Endothelial cell of umbilical vein (primary cell): ENCODE measurements around the gene EIF4G2. TPM values are rescaled to one million over a fixed set of nuclear protein-coding genes. Genes with fewer than 3 reads are reported as not detected.

Experiments
- BruUV-seq: library from RNA; stranded (reverse); fragments of 400-500 nt; replicated peaks from 2 replicates; lab custom pipeline; 2021; lab: Mats Ljungman, UMichigan
- CTCF ChIA-PET: fragments of 300-600, 350-600 bp; sonication (Branson Sonifier 250); formaldehyde crosslinking; loops from one replicate; lab custom pipeline; 2021; ENCODE audit warnings: antibody characterized with exemption, inconsistent platforms; lab: Charles Lee
- POLR2A ChIA-PET: fragments of 300-600, 350-600 bp; sonication (Branson Sonifier 250); formaldehyde crosslinking; loops from one replicate; lab custom pipeline; 2021; ENCODE audit warnings: antibody characterized with exemption, inconsistent platforms; lab: Charles Lee
- DNase-seq: peaks from one replicate; pipeline ENCODE4 v3.0.0-alpha.2; 2011; ENCODE audit warnings: low read depth, low spot score
- FAIRE-seq: peaks from 2 replicates; lab custom pipeline; 2011; peaks lifted over from hg19 to GRCh38; lab: Jason Lieb, UNC
- H2AFZ ChIP-seq: 2 replicates; pipeline ENCODE4 v1.6.0; 2012; ENCODE audit warnings: low read depth, low read length, control low read depth, inconsistent platforms
- H3K27ac ChIP-seq: 2 replicates; pipeline ENCODE4 v1.5.1; 2011; ENCODE audit warnings: low read depth, mild to moderate bottlenecking, control low read depth, low read length, moderate library complexity; ENCODE audit not compliant: insufficient read depth
- H3K27me3 ChIP-seq, 2 experiments: 2 replicates each; pipeline versions ENCODE4 v1.6.0 to v1.6.1; 2011; ENCODE audit warnings: low read length in 2 of 2, mixed read lengths in 1 of 2; ENCODE audit not compliant: control insufficient read depth in 2 of 2, insufficient read depth in 2 of 2
- H3K36me3 ChIP-seq, 2 experiments: 2 replicates in 1 of 2; 3 replicates in 1 of 2; pipeline ENCODE4 v1.5.1; 2011; ENCODE audit warnings: low read length in 2 of 2, mild to moderate bottlenecking in 1 of 2, moderate library complexity in 1 of 2; ENCODE audit not compliant: control insufficient read depth in 2 of 2, insufficient read depth in 2 of 2; ENCODE audit errors: extremely low read depth in 1 of 2
- H3K4me1 ChIP-seq: 3 replicates; pipeline ENCODE4 v1.5.1; 2011; ENCODE audit warnings: mild to moderate bottlenecking, low read length; ENCODE audit not compliant: control insufficient read depth, insufficient read depth; ENCODE audit errors: extremely low read depth
- H3K4me2 ChIP-seq: 2 replicates; pipeline ENCODE4 v1.6.1; 2011; ENCODE audit warnings: low read length, control low read depth, mixed read lengths; ENCODE audit not compliant: insufficient read depth
- H3K4me3 ChIP-seq, 3 experiments: fragments of 200-600 bp in 1 of 3; sonication (generic), shearing (Covaris generic) in 1 of 3; replicated peaks in 1 of 3; 2 replicates each; pipeline ENCODE4 v1.5.1; 2011 to 2016; ENCODE audit warnings: control low read depth in 3 of 3, low read length in 3 of 3, mild to moderate bottlenecking in 2 of 3, inconsistent platforms in 1 of 3, low read depth in 1 of 3, moderate library complexity in 1 of 3; ENCODE audit not compliant: insufficient read depth in 1 of 3
- H3K79me2 ChIP-seq: 2 replicates; pipeline ENCODE4 v1.6.0; 2012; ENCODE audit warnings: low read length, inconsistent platforms; ENCODE audit not compliant: control insufficient read depth, insufficient read depth
- H3K9ac ChIP-seq: replicated peaks from 2 replicates; pipeline ENCODE3; 2011; ENCODE audit warnings: low read length, control low read depth; ENCODE audit not compliant: insufficient read depth; ENCODE audit errors: extremely low read depth
- H3K9me1 ChIP-seq: replicated peaks from 3 replicates; pipeline ENCODE4 v1.6.0; 2011; ENCODE audit warnings: mild to moderate bottlenecking, low read length; ENCODE audit not compliant: control insufficient read depth, insufficient read depth; ENCODE audit errors: extremely low read depth
- H3K9me3 ChIP-seq: replicated peaks from 2 replicates; pipeline ENCODE4 v1.5.1; 2012; ENCODE audit warnings: low read length, inconsistent platforms; ENCODE audit not compliant: control insufficient read depth, insufficient read depth
- H4K20me1 ChIP-seq: replicated peaks from 2 replicates; pipeline ENCODE3; 2011; ENCODE audit warnings: mild to moderate bottlenecking, low read length; ENCODE audit not compliant: control insufficient read depth, insufficient read depth; ENCODE audit errors: extremely low read depth
- CTCF ChIP-seq, 2 donors: IDR thresholded peaks; 1 replicate in 1 of 2; 2 replicates in 1 of 2; pipeline ENCODE4 v1.5.1; 2011; ENCODE audit warnings: low read length in 2 of 2, mild to moderate bottlenecking in 2 of 2, moderate library complexity in 2 of 2, control low read depth in 1 of 2, inconsistent platforms in 1 of 2, low read depth in 1 of 2; ENCODE audit not compliant: insufficient read depth in 1 of 2; ENCODE audit errors: extremely low read depth in 1 of 2
- EZH2 ChIP-seq: IDR thresholded peaks from 2 replicates; pipeline ENCODE4 v1.6.1; 2012; ENCODE audit warnings: borderline replicate concordance, low read depth, mild to moderate bottlenecking, moderate library complexity, low read length, inconsistent platforms; ENCODE audit not compliant: severe bottlenecking
- FOS ChIP-seq: IDR thresholded peaks from 2 replicates; pipeline ENCODE4 v1.6.1; 2011; ENCODE audit warnings: mild to moderate bottlenecking, low read length, moderate library complexity, borderline replicate concordance; ENCODE audit not compliant: insufficient read depth
- GATA2 ChIP-seq: IDR thresholded peaks from 2 replicates; pipeline ENCODE4 v1.7.0; 2011; ENCODE audit warnings: low read depth, mild to moderate bottlenecking, moderate library complexity, mixed read lengths, low read length; ENCODE audit not compliant: insufficient read length, insufficient read depth
- JUN ChIP-seq: IDR thresholded peaks from 2 replicates; pipeline ENCODE4 v1.6.1; 2011; ENCODE audit warnings: borderline replicate concordance, low read depth; ENCODE audit not compliant: insufficient read length, insufficient read depth
- MAX ChIP-seq: IDR thresholded peaks from 2 replicates; pipeline ENCODE4 v1.6.1; 2011; ENCODE audit not compliant: insufficient read depth, insufficient read length
- MYC ChIP-seq: IDR thresholded peaks from one replicate; pipeline ENCODE4 v1.6.1; 2011; ENCODE audit warnings: mild to moderate bottlenecking, low read depth, low read length
- POLR2A ChIP-seq: IDR thresholded peaks from 2 replicates; pipeline ENCODE4 v1.6.1; 2012; ENCODE audit warnings: low read depth, mild to moderate bottlenecking, control low read depth, low read length
- POLR2AphosphoS5 ChIP-seq: IDR thresholded peaks from 2 replicates; pipeline ENCODE4 v1.6.1; 2012; ENCODE audit warnings: low read depth, mild to moderate bottlenecking, control low read depth, low read length, moderate library complexity; ENCODE audit not compliant: insufficient read depth
- dilution Hi-C: fragments of 300-500 bp; cut with MboI; formaldehyde crosslinking; loops from one replicate; pipeline ENCODE4 v1.15.0; 2019; ENCODE audit warnings: low sequenced_read_pairs; ENCODE audit not compliant: extremely low pct_ligation_motif_present
- intact Hi-C: fragments of 100-400 bp; cut with micrococcal nuclease; formaldehyde crosslinking; loops from one replicate; pipeline ENCODE4 v1.10.0; 2022
- polyA plus RNA-seq, 4 experiments: library from polyadenylated mRNA; depleted of rRNA in 3 of 4; stranded (reverse) in 3 of 4; unstranded in 1 of 4; fragments of >200 nt; gene quantifications; 2 replicates each; pipeline versions ENCODE4 v1.2.1 to v1.2.3, GENCODE V29; 2011 to 2012; ENCODE audit warnings: missing spikeins in 1 of 4
- total RNA-seq: library from RNA; stranded (reverse); gene quantifications from 2 replicates; pipeline ENCODE4 v1.2.3, GENCODE V29; 2021

The EIF4G2 gene
- total and polyA plus RNA-seq, 2 donors (not counting 3 experiments of a cell fraction or from before 2014, with no cell fraction given), result 382 to 1,194 TPM

- Histone ChIP-seq H3K4me1 (peaks cover 8% of the 10 kb centered on the region), H3K27me3 (no peaks in the 10 kb centered on the region), H3K36me3 (peaks cover 5 to 14% of the 10 kb centered on the region in 2 experiments), H3K79me2 (peaks cover 43% of the 10 kb centered on the region), H3K9me3 (no peaks in the 10 kb centered on the region), H3K4me2 (peak within 1 kb of the TSS; percentile 98), H4K20me1 (no peaks in the 10 kb centered on the region), H2AFZ (peak within 1 kb of the TSS; percentile 46), H3K27ac (peak within 1 kb of the TSS; percentile 80), H3K4me3 (peak within 1 kb of the TSS; percentile 63 to 100 (median 94)), H3K9me1 (no peaks in the 10 kb centered on the region), H3K9ac (peak within 1 kb of the TSS; percentile 92)
- TF ChIP-seq JUN (no peak), POLR2AphosphoS5 (peak; percentile 84), GATA2 (peak; percentile 55), MYC (no peak), MAX (no peak), EZH2 (no peak), CTCF (IDR thresholded peaks at IDR 0.05; ENCODE audit: extremely low read depth in 1 of 2, insufficient read depth in 1 of 2, low read depth in 1 of 2, low read length in 2 of 2) (peak in 1 of 2 donors; percentile 4), POLR2A (peak; percentile 96), FOS (peak; percentile 60)
- FAIRE-seq, result peak; percentile 59
- DNase-seq, result peak; percentile 99
- CTCF ChIA-PET, result interaction anchor here (0.6 to 3.1 kb wide), 12 partner anchors 20 to 170 kb away, joined by 3 to 18 read pairs (median 10); partner anchors contain the start of gene EIF4G2
- POLR2A ChIA-PET, result interaction anchor here (0.9 to 3.3 kb wide), 7 partner anchors 9 to 199 kb away, joined by 3 to 90 read pairs (median 5); partner anchors contain the start of gene EIF4G2
- TSS peak; percentile 51 for BruUV-seq
- intact Hi-C loops (loop anchor here (1.0 to 2.0 kb wide), 5 partner anchors 21 to 167 kb away; no protein-coding TSS in a partner anchor), dilution Hi-C loops (no loop called here)
These were observed 49.1 kb upstream of the EIF4G2 start, which contains the start of gene ZBED5 for GRCh38 chr11:10857709-10858438. ZBED5 (minus strand) TSS chr11:10858053; CDS start chr11:10854945, 3,108 bp downstream.
